Measurements from ENCODE around the gene TEKT3. TPM values are rescaled to one million over a fixed set of nuclear protein-coding genes. Genes with fewer than 3 reads are reported as not detected.

Gene TEKT3
- total RNA-seq, 2 donors from 2014 or later, result 0.57 to 0.95 TPM

DNA sequence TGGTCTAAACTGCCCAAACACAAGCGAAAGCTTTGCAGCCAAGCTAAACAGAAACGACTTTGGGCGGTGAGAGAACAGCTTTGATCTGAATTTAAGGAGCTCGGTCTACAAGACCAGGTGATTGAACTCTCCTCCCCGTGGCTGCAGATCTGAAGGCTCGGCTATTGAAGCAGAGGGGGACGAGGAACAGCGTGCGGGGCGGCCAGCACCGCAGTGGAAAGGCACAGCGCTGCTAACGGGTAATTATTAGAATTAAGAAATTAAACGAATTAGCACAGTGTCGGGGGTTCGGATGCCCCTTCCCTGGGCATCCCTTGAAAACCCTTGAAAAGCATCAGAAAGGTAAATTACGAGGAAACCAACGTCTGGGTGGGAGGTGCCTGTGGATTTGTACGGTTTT is 431 bp downstream of the TEKT3 start:
- no peak overlapping the region for H3K27ac Mint-ChIP-seq
- H3K9me3 Mint-ChIP-seq, result peaks cover 4% of the 10 kb centered on the region
- ATAC-seq (no peak), DNase-seq (ENCODE audit: low spot score) (no peak)
- H3K4me3 Mint-ChIP-seq, result peak overlapping the region; percentile 73
- H3K36me3 Mint-ChIP-seq, result peaks cover under 1% of the 10 kb centered on the region
- H3K4me1 Mint-ChIP-seq (ENCODE audit: low read depth in 2 of 2), result peaks cover 5 to 6% of the 10 kb centered on the region in 2 donors
- H3K27me3 Mint-ChIP-seq, result peaks cover 46 to 83% of the 10 kb centered on the region in 2 donors

DNA sequence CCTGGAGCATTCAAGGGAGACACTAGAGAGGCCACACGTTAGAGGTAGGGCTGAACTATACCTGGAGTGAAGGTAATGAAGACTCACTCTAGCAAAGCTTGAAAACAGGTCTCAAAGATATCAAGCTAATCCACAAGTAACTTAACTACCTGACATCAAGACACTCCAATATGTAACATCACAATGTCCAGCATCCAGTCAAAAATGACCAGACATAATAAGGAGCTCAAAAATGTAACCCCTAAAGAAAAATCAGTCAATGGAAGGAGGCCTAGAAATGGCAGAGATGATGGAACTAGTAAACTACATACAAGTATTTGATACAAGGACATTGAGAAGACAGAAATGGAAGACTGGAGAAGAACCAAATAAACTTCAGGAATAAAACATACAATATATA is 6.0 kb downstream of the TEKT3 start:
- H3K27ac Mint-ChIP-seq, result no peak overlapping the region
- H3K4me1 Mint-ChIP-seq (ENCODE audit: low read depth in 2 of 2), result no peaks in the 10 kb centered on the region
- peaks cover 33 to 54% of the 10 kb centered on the region in 2 donors for H3K27me3 Mint-ChIP-seq
- H3K36me3 Mint-ChIP-seq, result peaks cover 12% of the 10 kb centered on the region
- ATAC-seq (no peak), DNase-seq (ENCODE audit: low spot score) (no peak)
- peaks cover 3% of the 10 kb centered on the region for H3K9me3 Mint-ChIP-seq
- no peak overlapping the region for H3K4me3 Mint-ChIP-seq

DNA sequence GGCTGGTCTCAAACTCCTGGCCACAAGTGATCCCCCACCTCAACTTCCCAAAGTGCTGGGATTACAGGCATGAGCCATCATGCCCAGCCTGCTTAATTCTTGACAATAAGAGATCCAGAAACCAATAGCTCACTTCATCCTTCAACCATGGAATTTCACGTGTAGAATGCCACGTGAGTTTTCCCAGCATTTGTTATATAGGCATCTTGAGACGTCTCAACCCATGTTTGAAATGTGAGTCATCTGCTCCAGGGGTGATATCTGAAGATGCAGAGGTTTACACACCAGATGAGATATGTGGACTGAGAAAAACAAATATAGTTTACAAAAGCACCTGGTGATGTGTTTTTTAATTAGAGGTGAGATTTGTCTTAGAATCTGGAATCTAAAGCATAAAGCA is 7.1 kb downstream of the TEKT3 start:
- Mint-ChIP-seq H3K27ac (no peak overlapping the region), H3K27me3 (peaks cover 32 to 42% of the 10 kb centered on the region in 2 donors), H3K4me1 (ENCODE audit: low read depth in 2 of 2) (no peaks in the 10 kb centered on the region), H3K36me3 (peaks cover 12% of the 10 kb centered on the region), H3K4me3 (no peak overlapping the region), H3K9me3 (peaks cover 3% of the 10 kb centered on the region)
- DNase-seq (ENCODE audit: low spot score) (no peak), ATAC-seq (no peak)

DNA sequence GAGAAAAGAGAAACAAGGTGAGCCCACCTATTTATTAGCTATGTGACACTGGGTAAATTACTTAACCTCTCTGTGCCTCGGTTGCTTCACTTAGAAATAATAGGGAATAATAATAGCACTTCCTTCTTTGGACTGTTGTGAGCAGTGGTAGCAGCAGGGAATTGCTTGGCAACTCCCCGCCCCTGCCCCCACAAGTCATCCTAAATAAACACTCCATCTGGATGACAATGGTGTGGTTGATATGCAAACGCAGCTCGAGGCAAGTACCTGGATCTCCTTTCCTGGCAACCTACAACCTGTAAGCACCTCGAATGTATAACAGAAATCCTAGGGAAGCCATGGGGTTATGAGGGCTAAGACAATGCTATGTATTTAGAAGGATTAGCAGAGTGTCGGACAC is 9.1 kb downstream of the TEKT3 start:
- Mint-ChIP-seq H3K27me3 (peaks cover 28 to 36% of the 10 kb centered on the region in 2 donors), H3K9me3 (peaks cover 3% of the 10 kb centered on the region), H3K36me3 (peaks cover 12% of the 10 kb centered on the region), H3K4me3 (no peak overlapping the region), H3K4me1 (ENCODE audit: low read depth in 2 of 2) (no peaks in the 10 kb centered on the region), H3K27ac (no peak overlapping the region)
- DNase-seq (ENCODE audit: low spot score) (no peak), ATAC-seq (no peak)

DNA sequence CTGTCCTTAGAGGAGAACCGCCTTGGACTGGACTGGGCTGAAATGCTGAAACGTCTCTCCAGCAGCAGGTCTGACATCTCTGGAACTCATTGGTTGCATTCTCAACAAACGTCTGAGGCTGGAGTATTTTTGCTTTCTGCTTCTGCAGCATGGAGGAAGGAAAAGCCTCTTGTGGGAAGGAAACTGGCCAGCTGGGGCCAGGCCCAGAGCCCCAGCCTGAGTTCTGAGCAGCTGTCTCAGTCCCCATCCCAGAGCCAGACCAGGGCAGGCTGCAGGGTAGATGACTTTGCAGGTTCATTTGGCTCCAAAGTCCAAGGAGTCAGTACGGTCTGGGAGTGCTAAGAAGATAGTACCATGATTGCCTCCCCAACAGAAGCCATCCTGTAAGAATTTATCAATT is 18.3 kb downstream of the TEKT3 start:
- Mint-ChIP-seq H3K27me3 (peaks cover 24 to 31% of the 10 kb centered on the region in 2 donors), H3K4me1 (ENCODE audit: low read depth in 2 of 2) (peaks cover 0 to 3% of the 10 kb centered on the region in 2 donors), H3K36me3 (no peaks in the 10 kb centered on the region), H3K27ac (no peak overlapping the region), H3K4me3 (no peak overlapping the region), H3K9me3 (no peaks in the 10 kb centered on the region)
- DNase-seq (ENCODE audit: low spot score) (no peak), ATAC-seq (no peak)

DNA sequence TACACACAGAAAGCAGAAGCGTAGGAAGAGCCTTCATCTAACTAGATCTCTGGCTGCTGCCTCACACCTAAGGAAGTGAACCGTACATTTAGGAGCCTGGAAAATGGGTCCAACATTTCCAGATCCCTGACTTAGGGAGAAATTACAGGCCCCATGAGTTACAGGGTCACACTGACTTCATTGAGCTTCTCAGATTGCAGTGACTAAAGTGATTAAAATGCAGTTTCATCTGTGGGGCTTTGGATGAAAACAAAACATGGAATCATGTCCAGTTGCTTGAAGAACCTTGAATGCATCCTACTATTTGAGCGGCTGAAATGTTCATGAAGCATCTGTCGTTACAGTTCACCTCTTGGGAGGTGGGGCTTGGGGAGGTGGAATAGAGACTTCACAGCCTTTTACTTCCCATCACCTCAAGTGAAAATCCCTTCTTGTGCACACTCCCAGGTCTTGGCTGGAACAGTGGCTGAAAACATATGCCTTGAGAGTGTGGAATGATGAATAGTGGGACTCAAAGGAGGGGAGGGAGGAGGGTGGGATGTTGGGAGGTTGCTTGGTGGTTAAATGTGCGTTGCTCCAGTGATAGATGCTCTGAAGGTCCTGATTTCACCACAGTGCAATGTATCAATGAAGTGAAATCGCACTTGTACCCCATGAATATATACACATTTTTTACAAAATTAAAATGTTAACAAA is 19.7 kb downstream of the TEKT3 start:
- H3K27ac Mint-ChIP-seq, result no peak overlapping the region

DNA sequence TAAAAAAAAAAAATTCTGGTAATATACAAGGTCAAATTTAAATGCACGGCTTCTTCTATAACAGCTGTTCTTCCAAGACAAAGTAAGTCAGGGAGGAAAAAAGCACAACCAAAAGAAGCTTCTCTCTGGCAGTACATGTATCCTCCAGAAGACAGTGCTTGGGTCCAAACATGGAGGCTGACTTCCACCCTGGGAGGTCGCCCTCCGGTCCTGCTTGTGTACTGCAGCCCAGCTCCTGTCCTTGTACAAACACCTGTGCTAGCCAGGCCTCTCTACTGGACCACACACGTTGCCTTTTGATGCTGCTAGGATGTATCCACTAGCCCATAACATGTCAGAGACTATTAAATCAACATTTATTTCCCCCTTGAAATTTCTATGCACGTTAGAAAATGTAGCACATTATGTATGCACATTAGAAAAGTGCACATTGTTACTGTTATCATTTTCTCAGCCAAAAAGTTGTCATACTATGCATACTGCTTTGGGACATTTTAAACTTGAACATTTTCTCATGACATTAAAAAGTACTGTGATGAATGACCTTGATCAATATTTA is 21.9 kb downstream of the TEKT3 start:
- ATAC-seq (no peak), DNase-seq (ENCODE audit: low spot score) (no peak)
- no peaks in the 10 kb centered on the region for H3K36me3 Mint-ChIP-seq
- H3K9me3 Mint-ChIP-seq, result no peaks in the 10 kb centered on the region
- no peak overlapping the region for H3K27ac Mint-ChIP-seq
- peaks cover 20 to 28% of the 10 kb centered on the region in 2 donors for H3K27me3 Mint-ChIP-seq
- H3K4me1 Mint-ChIP-seq (ENCODE audit: low read depth in 2 of 2), result no peaks in the 10 kb centered on the region
- H3K4me3 Mint-ChIP-seq, result no peak overlapping the region

More for the DNA sequence above, 19.7 kb downstream of the TEKT3 start:
- Mint-ChIP-seq H3K4me3 (no peak overlapping the region), H3K27me3 (peaks cover 27 to 38% of the 10 kb centered on the region in 2 donors), H3K9me3 (no peaks in the 10 kb centered on the region), H3K4me1 (ENCODE audit: low read depth in 2 of 2) (peaks cover 0 to 3% of the 10 kb centered on the region in 2 donors), H3K36me3 (no peaks in the 10 kb centered on the region)
- DNase-seq (ENCODE audit: low spot score) (no peak), ATAC-seq (no peak)

DNA sequence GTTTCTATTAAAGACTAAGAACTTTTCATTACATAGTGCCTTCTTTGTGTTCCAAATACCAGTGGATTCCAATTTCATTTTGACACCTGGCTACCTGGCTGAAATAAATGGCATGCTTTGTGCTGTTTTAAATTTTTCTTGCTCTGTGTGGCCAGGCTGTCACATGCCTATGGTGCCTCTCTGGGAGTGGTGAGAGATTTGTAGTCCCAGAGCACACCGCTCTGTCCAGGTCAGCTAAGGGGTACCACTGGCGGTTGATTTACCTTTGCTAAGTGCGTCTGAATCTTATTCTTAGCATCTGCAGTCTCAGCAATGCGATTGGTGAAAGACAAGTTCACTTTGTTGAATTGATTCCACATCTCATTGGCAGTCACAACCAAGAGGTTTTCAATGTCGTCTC is 29.4 kb downstream of the TEKT3 start:
- ATAC-seq (no peak), DNase-seq (ENCODE audit: low spot score) (no peak)
- no peaks in the 10 kb centered on the region for H3K36me3 Mint-ChIP-seq
- no peak overlapping the region for H3K27ac Mint-ChIP-seq
- peaks cover 12 to 18% of the 10 kb centered on the region in 2 donors for H3K27me3 Mint-ChIP-seq
- H3K4me1 Mint-ChIP-seq (ENCODE audit: low read depth in 2 of 2), result no peaks in the 10 kb centered on the region
- no peaks in the 10 kb centered on the region for H3K9me3 Mint-ChIP-seq
- no peak overlapping the region for H3K4me3 Mint-ChIP-seq

DNA sequence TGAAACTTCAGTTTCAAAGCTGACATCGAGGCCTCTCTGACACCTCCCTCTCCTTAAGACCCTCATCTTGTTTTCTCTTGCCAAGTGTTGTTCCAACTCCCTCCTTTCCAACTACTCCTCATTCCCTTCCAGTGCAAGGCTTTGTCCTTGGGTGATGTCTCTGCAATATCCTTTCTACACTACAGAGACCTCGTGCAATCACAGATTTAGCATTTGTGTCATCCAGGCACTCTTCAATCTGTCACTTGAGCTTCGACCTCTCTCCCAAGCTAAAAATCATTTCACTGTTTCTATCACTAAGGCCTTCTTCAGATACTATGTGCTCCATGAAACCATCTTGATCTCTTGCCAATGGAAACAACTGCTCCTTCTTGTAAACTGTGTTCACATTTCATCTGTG is 31.6 kb downstream of the TEKT3 start:
- no peaks in the 10 kb centered on the region for H3K4me1 Mint-ChIP-seq (ENCODE audit: low read depth in 2 of 2)
- no peaks in the 10 kb centered on the region for H3K36me3 Mint-ChIP-seq
- no peak for ATAC-seq
- DNase-seq (ENCODE audit: low spot score), result no peak
- H3K9me3 Mint-ChIP-seq, result no peaks in the 10 kb centered on the region
- no peak overlapping the region for H3K4me3 Mint-ChIP-seq
- H3K27me3 Mint-ChIP-seq, result peaks cover 8% of the 10 kb centered on the region in 2 donors
- H3K27ac Mint-ChIP-seq, result no peak overlapping the region

DNA sequence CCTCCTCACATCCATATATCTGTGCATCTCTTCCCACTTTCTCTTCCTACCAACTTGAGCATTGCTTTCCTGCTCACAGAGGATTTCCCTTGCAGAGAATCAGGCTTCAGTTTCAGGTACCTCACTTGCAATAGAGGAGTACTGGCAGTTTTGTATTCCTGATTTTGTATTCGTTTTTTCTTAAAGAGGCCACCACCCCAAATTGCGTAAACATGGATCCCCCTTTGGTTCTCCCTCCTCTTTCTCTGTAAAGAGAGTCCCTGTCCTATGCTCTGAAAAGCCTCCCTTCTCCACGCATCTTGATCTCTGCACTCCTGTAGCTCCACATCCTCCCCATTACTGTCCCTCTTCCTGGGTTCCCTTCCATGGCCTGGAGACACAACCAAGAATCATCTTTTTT is 32.2 kb downstream of the TEKT3 start:
- Mint-ChIP-seq H3K36me3 (no peaks in the 10 kb centered on the region), H3K27me3 (peaks cover 3 to 6% of the 10 kb centered on the region in 2 donors), H3K27ac (no peak overlapping the region), H3K4me1 (ENCODE audit: low read depth in 2 of 2) (no peaks in the 10 kb centered on the region), H3K9me3 (no peaks in the 10 kb centered on the region), H3K4me3 (no peak overlapping the region)
- no peak for ATAC-seq
- no peak for DNase-seq (ENCODE audit: low spot score)

DNA sequence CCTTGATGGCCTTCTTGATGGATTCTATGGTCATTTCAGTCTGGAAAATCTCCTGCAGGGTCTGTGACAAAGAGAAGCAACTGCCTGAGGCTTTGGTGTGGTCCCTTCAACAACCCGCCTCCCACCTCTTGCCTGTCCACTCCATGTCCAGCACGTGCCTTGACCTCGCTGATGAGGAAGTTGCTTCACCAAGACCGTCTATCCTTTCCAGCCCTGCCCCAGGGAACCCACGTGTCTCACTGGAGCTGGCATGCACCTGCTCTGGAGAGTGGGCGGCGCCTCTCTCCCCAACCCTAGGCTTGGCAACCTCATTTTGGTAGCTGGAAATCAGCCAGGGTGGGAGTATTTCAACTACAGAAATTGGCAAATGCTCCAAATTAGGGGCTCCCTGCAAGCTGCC is 32.6 kb downstream of the TEKT3 start:
- H3K4me1 Mint-ChIP-seq (ENCODE audit: low read depth in 2 of 2), result no peaks in the 10 kb centered on the region
- no peaks in the 10 kb centered on the region for H3K36me3 Mint-ChIP-seq
- H3K27me3 Mint-ChIP-seq, result peaks cover under 1 to 5% of the 10 kb centered on the region in 2 donors
- H3K27ac Mint-ChIP-seq, result no peak overlapping the region
- H3K9me3 Mint-ChIP-seq, result no peaks in the 10 kb centered on the region
- DNase-seq (ENCODE audit: low spot score) (no peak), ATAC-seq (no peak)
- no peak overlapping the region for H3K4me3 Mint-ChIP-seq

DNA sequence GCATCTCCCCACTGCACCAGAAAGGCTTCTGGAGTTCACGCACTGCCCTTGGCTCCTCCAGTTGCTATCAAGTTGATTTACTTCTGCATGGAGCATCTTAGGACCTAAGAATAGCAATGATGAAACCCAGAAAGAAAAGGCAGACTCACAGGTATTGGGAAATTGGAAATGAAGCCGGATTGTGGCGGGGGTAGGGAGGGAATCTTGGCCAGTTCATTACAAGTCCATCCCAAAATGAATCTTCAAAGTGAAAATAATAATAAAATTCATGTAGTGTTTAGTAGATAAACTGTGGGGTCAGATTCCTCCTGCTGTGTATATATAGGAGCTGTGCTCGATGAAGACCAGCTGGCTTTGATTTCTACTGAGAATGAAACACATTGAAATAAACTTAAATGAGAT is 33.7 kb downstream of the TEKT3 start:
- Mint-ChIP-seq H3K27me3 (peaks cover 9% of the 10 kb centered on the region in 2 donors), H3K9me3 (no peaks in the 10 kb centered on the region), H3K27ac (no peak overlapping the region), H3K36me3 (no peaks in the 10 kb centered on the region), H3K4me1 (ENCODE audit: low read depth in 2 of 2) (no peaks in the 10 kb centered on the region), H3K4me3 (no peak overlapping the region)
- DNase-seq (ENCODE audit: low spot score) (no peak), ATAC-seq (no peak)

DNA sequence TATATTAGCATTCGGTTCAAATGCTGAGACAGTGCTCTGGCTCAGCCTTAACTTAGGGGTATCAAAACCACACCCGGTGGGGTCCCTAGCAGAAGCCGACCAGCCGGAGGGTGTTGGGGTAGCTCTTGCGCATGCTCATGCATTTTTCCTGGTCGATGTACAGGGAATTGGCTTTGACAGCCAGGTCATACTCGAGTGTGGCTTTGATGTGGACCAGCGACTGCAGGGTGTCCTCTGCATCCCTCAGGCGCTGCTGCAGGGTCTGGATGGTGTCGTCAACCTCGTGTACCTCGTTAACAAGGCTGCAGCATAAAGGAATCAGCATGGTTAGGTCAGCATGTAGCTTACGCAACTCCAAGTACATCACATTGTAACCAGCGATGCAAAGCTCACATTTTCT is 37.5 kb downstream of the TEKT3 start:
- no peak overlapping the region for H3K4me3 Mint-ChIP-seq
- no peak overlapping the region for H3K27ac Mint-ChIP-seq
- DNase-seq (ENCODE audit: low spot score) (no peak), ATAC-seq (no peak)
- no peaks in the 10 kb centered on the region for H3K4me1 Mint-ChIP-seq (ENCODE audit: low read depth in 2 of 2)
- H3K36me3 Mint-ChIP-seq, result no peaks in the 10 kb centered on the region
- H3K9me3 Mint-ChIP-seq, result no peaks in the 10 kb centered on the region
- H3K27me3 Mint-ChIP-seq, result peaks cover 14 to 17% of the 10 kb centered on the region in 2 donors

DNA sequence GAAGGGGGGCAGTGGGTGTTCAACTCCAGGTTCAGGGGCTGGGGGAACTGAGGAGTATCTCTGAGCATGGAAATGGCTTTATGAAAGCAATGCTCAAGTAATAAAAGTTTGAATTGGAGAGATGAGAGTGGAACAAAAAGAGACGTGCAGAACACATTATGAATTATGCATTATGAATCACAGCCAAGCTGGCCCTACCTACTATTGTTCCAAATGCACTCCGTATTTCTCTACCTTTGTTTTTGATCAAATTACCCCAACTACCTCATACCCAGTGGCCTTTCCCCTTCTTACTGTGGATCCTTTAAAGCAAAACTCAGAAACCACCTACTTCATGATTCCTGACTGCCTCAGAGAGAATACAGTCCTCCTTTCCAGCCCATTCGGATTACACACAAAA is 38.1 kb downstream of the TEKT3 start:
- DNase-seq (ENCODE audit: low spot score), result no peak
- no peaks in the 10 kb centered on the region for H3K36me3 Mint-ChIP-seq
- H3K27me3 Mint-ChIP-seq, result peaks cover 14 to 17% of the 10 kb centered on the region in 2 donors
- no peak for ATAC-seq
- H3K4me1 Mint-ChIP-seq (ENCODE audit: low read depth in 2 of 2), result no peaks in the 10 kb centered on the region
- H3K4me3 Mint-ChIP-seq, result no peak overlapping the region
- no peak overlapping the region for H3K27ac Mint-ChIP-seq
- H3K9me3 Mint-ChIP-seq, result no peaks in the 10 kb centered on the region

DNA sequence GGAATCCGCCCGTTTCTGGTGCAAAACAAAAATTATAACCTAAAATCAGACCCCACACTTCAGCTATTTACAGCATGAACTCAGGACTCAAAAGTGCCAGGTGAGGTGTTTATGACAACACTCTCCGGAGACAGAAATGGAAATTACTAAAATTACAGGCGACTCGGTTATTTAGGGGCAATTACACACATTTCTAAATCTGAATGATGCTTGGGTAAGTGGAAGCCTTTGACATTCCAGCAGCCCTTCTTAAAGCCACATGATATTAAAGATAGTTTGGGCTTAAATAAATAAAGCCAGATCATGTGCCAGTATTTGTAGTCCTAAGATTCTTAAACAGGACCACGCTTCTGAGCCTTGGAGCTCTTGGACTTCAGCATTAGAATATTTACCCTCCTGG is 39.6 kb downstream of the TEKT3 start:
- ATAC-seq (no peak), DNase-seq (ENCODE audit: low spot score) (no peak)
- Mint-ChIP-seq H3K4me3 (no peak overlapping the region), H3K9me3 (no peaks in the 10 kb centered on the region), H3K4me1 (ENCODE audit: low read depth in 2 of 2) (no peaks in the 10 kb centered on the region), H3K27me3 (peaks cover 14 to 17% of the 10 kb centered on the region in 2 donors), H3K36me3 (no peaks in the 10 kb centered on the region), H3K27ac (no peak overlapping the region)
